Endothelial cell of umbilical vein (primary cell): ENCODE data around the gene NAV2. TPM values are rescaled to one million over a fixed set of nuclear protein-coding genes. Genes with fewer than 3 reads are reported as not detected.

Experiments
- BruUV-seq: library from RNA; stranded (reverse); fragments of 400-500 nt; replicated peaks from 2 replicates; lab custom pipeline; 2021; lab: Mats Ljungman, UMichigan
- CTCF ChIA-PET: fragments of 300-600, 350-600 bp; sonication (Branson Sonifier 250); formaldehyde crosslinking; loops from one replicate; lab custom pipeline; 2021; ENCODE audit warnings: antibody characterized with exemption, inconsistent platforms; lab: Charles Lee
- POLR2A ChIA-PET: fragments of 300-600, 350-600 bp; sonication (Branson Sonifier 250); formaldehyde crosslinking; loops from one replicate; lab custom pipeline; 2021; ENCODE audit warnings: antibody characterized with exemption, inconsistent platforms; lab: Charles Lee
- DNase-seq: peaks from one replicate; pipeline ENCODE4 v3.0.0-alpha.2; 2011; ENCODE audit warnings: low read depth, low spot score
- FAIRE-seq: peaks from 2 replicates; lab custom pipeline; 2011; peaks lifted over from hg19 to GRCh38; lab: Jason Lieb, UNC
- H2AFZ ChIP-seq: 2 replicates; pipeline ENCODE4 v1.6.0; 2012; ENCODE audit warnings: low read depth, low read length, control low read depth, inconsistent platforms
- H3K27ac ChIP-seq: 2 replicates; pipeline ENCODE4 v1.5.1; 2011; ENCODE audit warnings: low read depth, mild to moderate bottlenecking, control low read depth, low read length, moderate library complexity; ENCODE audit not compliant: insufficient read depth
- H3K27me3 ChIP-seq, 2 experiments: 2 replicates each; pipeline versions ENCODE4 v1.6.0 to v1.6.1; 2011; ENCODE audit warnings: low read length in 2 of 2, mixed read lengths in 1 of 2; ENCODE audit not compliant: control insufficient read depth in 2 of 2, insufficient read depth in 2 of 2
- H3K36me3 ChIP-seq, 2 experiments: 2 replicates in 1 of 2; 3 replicates in 1 of 2; pipeline ENCODE4 v1.5.1; 2011; ENCODE audit warnings: low read length in 2 of 2, mild to moderate bottlenecking in 1 of 2, moderate library complexity in 1 of 2; ENCODE audit not compliant: control insufficient read depth in 2 of 2, insufficient read depth in 2 of 2; ENCODE audit errors: extremely low read depth in 1 of 2
- H3K4me1 ChIP-seq: 3 replicates; pipeline ENCODE4 v1.5.1; 2011; ENCODE audit warnings: mild to moderate bottlenecking, low read length; ENCODE audit not compliant: control insufficient read depth, insufficient read depth; ENCODE audit errors: extremely low read depth
- H3K4me2 ChIP-seq: 2 replicates; pipeline ENCODE4 v1.6.1; 2011; ENCODE audit warnings: low read length, control low read depth, mixed read lengths; ENCODE audit not compliant: insufficient read depth
- H3K4me3 ChIP-seq, 3 experiments: fragments of 200-600 bp in 1 of 3; sonication (generic), shearing (Covaris generic) in 1 of 3; replicated peaks in 1 of 3; 2 replicates each; pipeline ENCODE4 v1.5.1; 2011 to 2016; ENCODE audit warnings: control low read depth in 3 of 3, low read length in 3 of 3, mild to moderate bottlenecking in 2 of 3, inconsistent platforms in 1 of 3, low read depth in 1 of 3, moderate library complexity in 1 of 3; ENCODE audit not compliant: insufficient read depth in 1 of 3
- H3K79me2 ChIP-seq: 2 replicates; pipeline ENCODE4 v1.6.0; 2012; ENCODE audit warnings: low read length, inconsistent platforms; ENCODE audit not compliant: control insufficient read depth, insufficient read depth
- H3K9ac ChIP-seq: replicated peaks from 2 replicates; pipeline ENCODE3; 2011; ENCODE audit warnings: low read length, control low read depth; ENCODE audit not compliant: insufficient read depth; ENCODE audit errors: extremely low read depth
- H3K9me1 ChIP-seq: replicated peaks from 3 replicates; pipeline ENCODE4 v1.6.0; 2011; ENCODE audit warnings: mild to moderate bottlenecking, low read length; ENCODE audit not compliant: control insufficient read depth, insufficient read depth; ENCODE audit errors: extremely low read depth
- H3K9me3 ChIP-seq: replicated peaks from 2 replicates; pipeline ENCODE4 v1.5.1; 2012; ENCODE audit warnings: low read length, inconsistent platforms; ENCODE audit not compliant: control insufficient read depth, insufficient read depth
- H4K20me1 ChIP-seq: replicated peaks from 2 replicates; pipeline ENCODE3; 2011; ENCODE audit warnings: mild to moderate bottlenecking, low read length; ENCODE audit not compliant: control insufficient read depth, insufficient read depth; ENCODE audit errors: extremely low read depth
- EZH2 ChIP-seq: IDR thresholded peaks from 2 replicates; pipeline ENCODE4 v1.6.1; 2012; ENCODE audit warnings: borderline replicate concordance, low read depth, mild to moderate bottlenecking, moderate library complexity, low read length, inconsistent platforms; ENCODE audit not compliant: severe bottlenecking
- FOS ChIP-seq: IDR thresholded peaks from 2 replicates; pipeline ENCODE4 v1.6.1; 2011; ENCODE audit warnings: mild to moderate bottlenecking, low read length, moderate library complexity, borderline replicate concordance; ENCODE audit not compliant: insufficient read depth
- GATA2 ChIP-seq: IDR thresholded peaks from 2 replicates; pipeline ENCODE4 v1.7.0; 2011; ENCODE audit warnings: low read depth, mild to moderate bottlenecking, moderate library complexity, mixed read lengths, low read length; ENCODE audit not compliant: insufficient read length, insufficient read depth
- JUN ChIP-seq: IDR thresholded peaks from 2 replicates; pipeline ENCODE4 v1.6.1; 2011; ENCODE audit warnings: borderline replicate concordance, low read depth; ENCODE audit not compliant: insufficient read length, insufficient read depth
- MAX ChIP-seq: IDR thresholded peaks from 2 replicates; pipeline ENCODE4 v1.6.1; 2011; ENCODE audit not compliant: insufficient read depth, insufficient read length
- POLR2AphosphoS5 ChIP-seq: IDR thresholded peaks from 2 replicates; pipeline ENCODE4 v1.6.1; 2012; ENCODE audit warnings: low read depth, mild to moderate bottlenecking, control low read depth, low read length, moderate library complexity; ENCODE audit not compliant: insufficient read depth
- dilution Hi-C: fragments of 300-500 bp; cut with MboI; formaldehyde crosslinking; loops from one replicate; pipeline ENCODE4 v1.15.0; 2019; ENCODE audit warnings: low sequenced_read_pairs; ENCODE audit not compliant: extremely low pct_ligation_motif_present
- intact Hi-C: fragments of 100-400 bp; cut with micrococcal nuclease; formaldehyde crosslinking; loops from one replicate; pipeline ENCODE4 v1.10.0; 2022
- polyA plus RNA-seq, 4 experiments: library from polyadenylated mRNA; depleted of rRNA in 3 of 4; stranded (reverse) in 3 of 4; unstranded in 1 of 4; fragments of >200 nt; gene quantifications; 2 replicates each; pipeline versions ENCODE4 v1.2.1 to v1.2.3, GENCODE V29; 2011 to 2012; ENCODE audit warnings: missing spikeins in 1 of 4
- total RNA-seq: library from RNA; stranded (reverse); gene quantifications from 2 replicates; pipeline ENCODE4 v1.2.3, GENCODE V29; 2021
- TF ChIP-seq, protein P1 (sequence below), 2 donors: IDR thresholded peaks; 1 replicate in 1 of 2; 2 replicates in 1 of 2; pipeline ENCODE4 v1.5.1; 2011; ENCODE audit warnings: low read length in 2 of 2, mild to moderate bottlenecking in 2 of 2, moderate library complexity in 2 of 2, control low read depth in 1 of 2, inconsistent platforms in 1 of 2, low read depth in 1 of 2; ENCODE audit not compliant: insufficient read depth in 1 of 2; ENCODE audit errors: extremely low read depth in 1 of 2

NAV2 gene
- total and polyA plus RNA-seq, 2 donors (not counting 3 experiments of a cell fraction or from before 2014, with no cell fraction given) = 10.9 to 68.0 TPM

- Histone ChIP-seq H3K9me1 (no peaks in the 10 kb centered on the region), H2AFZ (no peak overlapping the region), H3K4me3 (no peak overlapping the region), H3K36me3 (peaks cover 0 to 3% of the 10 kb centered on the region in 2 experiments), H3K9ac (no peak overlapping the region), H3K27ac (no peak overlapping the region), H3K4me1 (no peaks in the 10 kb centered on the region), H4K20me1 (no peaks in the 10 kb centered on the region), H3K27me3 (no peaks in the 10 kb centered on the region), H3K9me3 (no peaks in the 10 kb centered on the region), H3K79me2 (peaks cover 6% of the 10 kb centered on the region), H3K4me2 (no peak overlapping the region)
- dilution Hi-C loops (no loop called here), intact Hi-C loops (no loop called here)
- POLR2A ChIA-PET = no interaction called here
- FAIRE-seq (no peak), DNase-seq (peak; percentile 11)
- CTCF ChIA-PET = interaction anchor here (1.5 kb wide), 1 partner anchor 10 kb away, joined by 3 read pairs; no protein-coding TSS in a partner anchor
- peak; percentile 38 for TF ChIP-seq GATA2
- TF ChIP-seq FOS = no peak
- no TSS peak for BruUV-seq
Observed at GRCh38 chr11:19967787-19968186, 255.2 kb downstream of the NAV2 start.

GRCh38 chr11:19968860-19969259, 256.2 kb downstream of the NAV2 start:
- Histone ChIP-seq H3K9me1 (no peaks in the 10 kb centered on the region), H4K20me1 (no peaks in the 10 kb centered on the region), H3K27me3 (no peaks in the 10 kb centered on the region), H3K4me1 (no peaks in the 10 kb centered on the region), H3K4me3 (no peak overlapping the region), H3K9ac (no peak overlapping the region), H2AFZ (no peak overlapping the region), H3K9me3 (no peaks in the 10 kb centered on the region), H3K79me2 (peaks cover 8% of the 10 kb centered on the region), H3K36me3 (peaks cover 0 to 3% of the 10 kb centered on the region in 2 experiments), H3K27ac (no peak overlapping the region), H3K4me2 (no peak overlapping the region)
- no peak for FAIRE-seq
- ChIA-PET POLR2A (no interaction called here), CTCF (interaction anchor here (1.5 kb wide), 1 partner anchor 11 kb away, joined by 3 read pairs; no protein-coding TSS in a partner anchor)
- intact Hi-C loops (no loop called here), dilution Hi-C loops (no loop called here)
- TF ChIP-seq FOS = no peak
- TF ChIP-seq GATA2 = no peak
- TF ChIP-seq EZH2 = no peak
- TF ChIP-seq POLR2AphosphoS5 = no peak
- TF ChIP-seq MAX = no peak
- TF ChIP-seq JUN = no peak
- TF ChIP-seq, protein P1, sequence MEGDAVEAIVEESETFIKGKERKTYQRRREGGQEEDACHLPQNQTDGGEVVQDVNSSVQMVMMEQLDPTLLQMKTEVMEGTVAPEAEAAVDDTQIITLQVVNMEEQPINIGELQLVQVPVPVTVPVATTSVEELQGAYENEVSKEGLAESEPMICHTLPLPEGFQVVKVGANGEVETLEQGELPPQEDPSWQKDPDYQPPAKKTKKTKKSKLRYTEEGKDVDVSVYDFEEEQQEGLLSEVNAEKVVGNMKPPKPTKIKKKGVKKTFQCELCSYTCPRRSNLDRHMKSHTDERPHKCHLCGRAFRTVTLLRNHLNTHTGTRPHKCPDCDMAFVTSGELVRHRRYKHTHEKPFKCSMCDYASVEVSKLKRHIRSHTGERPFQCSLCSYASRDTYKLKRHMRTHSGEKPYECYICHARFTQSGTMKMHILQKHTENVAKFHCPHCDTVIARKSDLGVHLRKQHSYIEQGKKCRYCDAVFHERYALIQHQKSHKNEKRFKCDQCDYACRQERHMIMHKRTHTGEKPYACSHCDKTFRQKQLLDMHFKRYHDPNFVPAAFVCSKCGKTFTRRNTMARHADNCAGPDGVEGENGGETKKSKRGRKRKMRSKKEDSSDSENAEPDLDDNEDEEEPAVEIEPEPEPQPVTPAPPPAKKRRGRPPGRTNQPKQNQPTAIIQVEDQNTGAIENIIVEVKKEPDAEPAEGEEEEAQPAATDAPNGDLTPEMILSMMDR (IDR thresholded peaks at IDR 0.05; ENCODE audit: extremely low read depth in 1 of 2, insufficient read depth in 1 of 2, low read depth in 1 of 2, low read length in 2 of 2) = no peak
- BruUV-seq = no TSS peak
- DNase-seq = no peak
